Suppressor macrophage (primary cell): ENCODE results near the gene MFSD12.
"Not testable (repeated sequence)": the region's sequence is repeated elsewhere in the genome, so short reads cannot be mapped to it uniquely, and the experiment has no call there.

Experiments
- DNase-seq, 4 experiments: peaks; one replicate each; pipeline ENCODE4 v3.0.0-alpha.2; 2020 to 2022

MFSD12 gene

GRCh38 chr19:3522421-3523360 is 34.7 kb downstream of the MFSD12 start:
- no peak for DNase-seq

- DNase-seq: no peak
Measured at GRCh38 chr19:3521104-3521445, 36.3 kb downstream of the MFSD12 start.

DNA sequence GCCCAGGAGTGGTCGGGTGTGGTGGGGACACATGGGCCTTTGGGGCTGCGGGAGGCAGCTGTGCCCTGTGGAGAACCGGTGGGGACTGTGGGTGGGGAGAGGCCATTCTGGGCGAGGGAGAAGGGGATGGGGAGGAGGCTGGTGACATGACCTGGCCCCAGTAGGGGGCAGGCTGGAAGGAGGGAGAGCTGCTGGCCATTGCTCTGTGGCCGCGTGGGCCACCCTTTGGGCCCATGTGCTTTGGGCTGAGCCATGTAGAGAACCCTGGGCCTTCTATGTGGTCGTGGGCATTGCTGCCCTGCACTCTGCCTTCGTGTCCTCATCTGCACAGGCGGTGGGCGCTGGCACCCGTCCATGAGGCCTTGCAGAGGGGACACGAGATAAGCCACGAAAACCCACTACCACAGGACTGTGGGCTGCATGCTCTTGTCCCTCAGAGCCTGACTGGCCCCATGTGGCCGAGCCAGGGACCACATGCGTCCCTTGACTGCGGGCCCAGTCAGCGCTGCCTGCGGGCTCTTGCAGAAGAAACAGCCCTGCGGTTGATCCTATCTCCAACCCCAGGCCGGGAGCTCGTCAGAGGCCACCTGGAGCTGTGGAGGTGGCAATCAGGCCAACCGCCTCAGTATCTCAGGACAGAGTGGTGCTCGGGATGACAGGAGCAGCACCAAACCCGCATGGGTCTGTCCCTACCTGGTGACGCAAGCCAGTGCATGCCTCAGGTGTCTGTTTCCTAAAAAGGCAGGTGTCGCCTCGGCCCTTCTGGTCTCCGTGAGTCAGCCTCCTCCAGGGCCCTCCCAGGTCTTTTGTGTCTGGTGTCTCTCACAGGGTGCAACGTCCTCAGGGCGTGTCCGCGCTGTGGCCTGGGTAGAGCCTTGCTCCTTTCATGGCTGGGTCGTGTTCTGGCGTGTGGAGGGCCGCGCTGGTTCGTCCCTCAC is 37.0 kb downstream of the MFSD12 start:
- no peak for DNase-seq

GRCh38 chr19:3519126-3519525 is 38.3 kb downstream of the MFSD12 start:
- DNase-seq: no peak

- no peak for DNase-seq
Measured at GRCh38 chr19:3518659-3519058, 38.7 kb downstream of the MFSD12 start.

DNA sequence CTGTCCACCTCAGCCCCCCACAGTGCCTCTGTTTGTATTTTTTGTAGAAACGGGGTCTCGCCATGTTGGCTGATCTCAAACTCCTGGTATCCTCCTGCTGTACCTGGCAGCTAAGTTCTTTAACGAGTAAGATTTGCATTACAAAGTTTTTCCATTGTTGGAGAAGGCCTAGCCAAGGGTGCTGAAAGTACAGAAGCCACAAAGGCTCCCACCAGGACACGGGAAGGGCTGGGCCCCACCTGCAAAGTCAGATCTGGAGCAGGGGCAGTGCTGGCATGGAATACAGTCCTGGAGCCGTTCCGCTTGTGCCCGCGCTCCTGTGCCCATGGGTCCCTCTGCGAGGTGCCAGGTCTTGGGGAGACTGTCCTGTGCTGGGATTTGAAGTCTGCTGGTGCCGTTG is 39.1 kb downstream of the MFSD12 start:
- DNase-seq: no peak

DNA sequence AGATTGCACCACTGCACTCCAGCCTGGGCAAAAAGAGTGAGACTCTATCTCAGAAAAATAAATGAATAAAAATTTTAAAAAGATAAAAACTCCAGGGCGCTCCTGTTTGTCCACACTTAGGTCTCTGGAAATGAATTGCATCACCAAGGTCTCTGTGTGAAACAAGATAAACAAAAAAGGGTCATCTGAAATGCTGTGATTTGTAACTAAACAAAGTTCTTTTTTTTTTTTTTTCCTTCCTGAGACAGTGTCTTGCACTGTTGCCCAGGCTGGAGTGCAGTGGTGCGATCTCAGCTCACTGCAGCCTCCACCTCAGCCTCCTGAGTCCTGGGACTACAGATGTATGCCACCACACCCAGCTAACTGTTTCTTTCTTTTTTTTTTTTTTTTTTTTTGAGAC is 39.7 kb downstream of the MFSD12 start:
- DNase-seq: no peak

DNA sequence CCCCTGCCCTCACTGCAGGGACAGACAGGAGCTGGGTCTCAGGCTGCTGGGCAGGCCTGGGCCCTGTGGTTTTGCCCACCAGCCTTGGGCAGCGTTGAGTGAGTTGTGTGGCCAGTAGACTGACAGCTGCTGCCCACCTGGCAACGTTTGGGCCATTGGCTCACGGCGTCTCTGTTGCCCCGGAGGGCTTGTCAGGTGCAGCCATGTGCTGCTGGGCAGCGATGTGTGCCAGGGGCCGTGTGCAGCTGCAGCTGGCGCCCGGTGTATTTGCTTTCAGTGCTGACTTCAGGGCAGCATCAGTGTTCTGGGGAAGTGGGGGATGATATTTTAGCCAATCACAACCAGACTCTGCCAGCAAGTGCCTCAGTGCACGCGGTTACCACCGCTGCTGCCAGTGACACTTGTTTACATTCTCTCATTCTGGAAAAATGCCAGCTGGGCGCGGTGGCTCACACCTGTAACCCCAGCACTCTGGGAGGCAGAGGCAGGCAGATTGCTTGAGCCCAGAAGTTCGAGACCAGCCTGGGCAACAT is 40.6 kb downstream of the MFSD12 start:
- no peak for DNase-seq

GRCh38 chr19:3515891-3516422 is 41.4 kb downstream of the MFSD12 start:
- DNase-seq: no peak

DNA sequence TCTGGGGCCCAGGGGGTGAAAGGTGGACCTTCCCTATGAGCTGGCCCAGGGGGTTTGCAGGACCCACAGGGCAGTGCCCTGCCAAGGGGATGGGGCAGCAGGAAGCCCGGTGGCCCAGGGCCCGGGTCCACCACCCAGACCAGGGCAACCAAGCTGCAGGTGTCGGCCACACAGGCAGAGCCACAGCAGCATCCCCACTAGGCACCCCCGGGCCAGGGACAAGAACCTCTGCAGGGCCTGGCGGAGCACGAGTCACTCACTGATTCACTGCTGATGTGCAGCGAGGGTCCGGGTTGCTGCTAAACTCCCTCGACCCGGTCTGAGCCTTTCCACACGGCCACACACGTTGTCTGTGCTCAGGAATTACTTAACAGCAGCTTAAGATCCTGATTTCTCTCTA is 42.5 kb downstream of the MFSD12 start:
- DNase-seq: no peak

GRCh38 chr19:3513229-3514140 is 43.9 kb downstream of the MFSD12 start:
- no peak for DNase-seq

DNA sequence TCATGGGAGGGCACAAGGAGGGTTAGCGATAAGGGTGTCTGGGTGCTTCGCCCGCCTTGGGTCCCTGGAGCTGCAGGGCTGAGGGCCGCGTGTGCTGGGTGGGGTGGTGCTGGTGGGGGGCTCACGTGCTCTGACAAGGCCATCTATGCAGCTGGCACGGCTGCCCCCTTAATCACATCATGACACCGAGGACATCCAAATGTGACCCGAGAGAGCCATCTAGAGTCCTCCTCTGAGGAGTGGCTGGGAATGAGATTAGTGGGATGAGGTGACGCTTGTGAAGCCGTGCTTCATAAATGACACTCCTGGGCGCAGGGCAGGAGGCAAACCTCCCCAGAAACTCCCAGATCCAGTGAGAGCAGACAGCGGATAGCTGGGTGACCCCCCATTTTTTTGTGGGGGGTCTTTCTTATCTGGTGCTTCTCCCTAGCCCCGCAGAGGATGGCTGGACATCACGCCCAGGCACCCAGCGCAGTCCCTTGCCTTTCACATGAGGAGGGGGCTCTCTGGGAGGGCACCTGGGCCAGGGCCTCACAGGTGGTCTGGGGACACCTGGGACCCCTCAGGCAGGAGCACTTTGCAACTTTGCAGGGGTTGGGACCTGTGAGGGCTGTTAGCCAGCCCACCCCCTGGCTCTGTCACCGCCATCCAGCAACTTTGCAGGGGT is 44.7 kb downstream of the MFSD12 start:
- DNase-seq: no peak

DNA sequence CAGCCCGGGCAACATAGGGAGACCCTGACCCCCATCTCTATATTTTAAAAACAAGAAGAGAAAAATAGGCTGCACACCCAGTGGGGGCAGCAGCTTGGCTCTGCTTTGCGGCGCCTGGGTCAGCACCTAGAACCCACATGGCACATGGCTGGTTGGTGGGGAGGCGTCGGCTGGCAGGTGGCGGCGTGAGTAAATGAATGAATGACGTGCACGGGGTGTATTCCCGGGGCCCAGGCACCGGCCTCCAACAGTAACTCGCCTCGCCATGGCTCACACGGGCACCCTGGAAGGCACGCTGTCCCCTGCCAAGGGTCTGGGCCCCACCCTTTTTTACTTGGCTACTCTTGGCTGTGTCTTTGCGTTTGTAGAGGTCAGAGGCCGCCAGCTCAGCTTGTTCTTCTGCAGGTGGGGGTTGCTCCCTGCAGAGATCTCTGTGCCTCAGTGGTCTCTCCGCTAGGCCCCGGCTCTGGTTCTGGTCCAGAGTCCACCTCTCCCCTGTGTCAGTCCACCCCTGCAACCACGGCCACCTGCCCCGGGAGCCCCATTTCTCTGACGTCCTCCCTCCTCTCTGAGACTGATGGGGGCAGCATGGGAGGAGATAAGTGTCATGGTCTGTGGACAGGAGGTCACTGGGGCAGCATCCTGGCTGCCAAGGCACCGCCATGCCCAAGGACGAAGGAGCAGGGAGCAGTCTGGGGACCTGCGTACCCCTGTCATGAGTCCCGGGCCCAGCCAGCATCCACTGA is 45.7 kb downstream of the MFSD12 start:
- no peak for DNase-seq

DNA sequence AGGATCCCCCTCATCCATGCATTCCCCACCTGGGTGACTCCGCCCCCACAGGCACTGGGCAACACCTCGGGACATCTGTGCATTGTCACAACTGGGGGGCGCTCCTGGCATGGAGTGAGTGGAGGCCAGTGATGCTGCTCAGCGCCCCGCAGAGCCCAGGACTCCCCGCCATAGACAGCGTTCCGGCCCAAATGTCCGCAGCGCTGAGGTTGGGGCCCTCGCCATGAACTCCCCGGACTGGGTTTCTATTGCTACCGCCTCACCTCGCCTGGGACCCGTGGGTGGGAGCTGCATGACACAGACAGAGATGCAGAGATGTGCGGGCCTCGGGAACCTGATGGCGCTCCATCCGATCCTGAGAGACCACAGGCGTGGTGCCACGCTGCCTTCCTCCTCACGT is 46.7 kb downstream of the MFSD12 start:
- DNase-seq: no peak

GRCh38 chr19:3509566-3509989 is 47.8 kb downstream of the MFSD12 start:
- no peak for DNase-seq

GRCh38 chr19:3508771-3509535 is 48.4 kb downstream of the MFSD12 start:
- DNase-seq: no peak

GRCh38 chr19:3508121-3508661 is 49.2 kb downstream of the MFSD12 start:
- not testable (repeated sequence) for DNase-seq

- DNase-seq: no peak
Measured at GRCh38 chr19:3507371-3508120, 49.8 kb downstream of the MFSD12 start.
